ENCODE data around the gene OR52D1. TPM values are rescaled to one million over a fixed set of nuclear protein-coding genes. Genes with fewer than 3 reads are reported as not detected.

The OR52D1 gene
- total RNA-seq, 2 experiments from 2014 or later: not detected

DNA sequence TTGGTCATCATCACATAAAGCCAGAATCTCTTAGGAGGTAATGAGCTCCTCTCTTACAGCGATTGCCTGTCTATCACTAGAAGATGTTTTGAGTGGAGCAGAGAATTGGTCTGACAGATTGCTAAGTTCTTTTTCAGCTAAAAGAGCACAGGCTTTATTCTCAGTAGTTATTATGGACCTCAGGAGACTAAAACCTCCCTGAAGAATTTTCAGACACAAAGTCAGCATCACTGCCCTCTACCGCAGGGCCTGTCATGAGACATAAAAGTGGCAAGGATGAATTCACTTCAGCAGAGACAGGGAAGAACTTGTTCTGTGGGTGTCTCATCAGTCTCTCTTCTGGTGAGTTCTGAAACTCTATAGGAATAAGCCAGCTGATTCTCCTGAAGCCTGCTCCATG is 39.5 kb upstream of the OR52D1 start, which contains the start of gene OR51I2:
TSS of gene OR51I2 (plus strand) at position 301 of the 400 bp plus-strand sequence. CDS start 4,166 bp downstream, outside the sequence.
- no peaks in the 10 kb centered on the region for H3K4me1 ChIP-seq (ENCODE audit: insufficient read depth, low read length)
- Mint-ChIP-seq H3K9me3 (no peaks in the 10 kb centered on the region), H3K4me3 (no peak within 1 kb of the TSS), H3K36me3 (ENCODE audit: low read depth) (no peaks in the 10 kb centered on the region), H3K27ac (no peak within 1 kb of the TSS), H3K4me1 (ENCODE audit: low read depth) (no peaks in the 10 kb centered on the region), H3K27me3 (peaks cover 8% of the 10 kb centered on the region)
- DNase-seq (no peak), ATAC-seq (ENCODE audit: poor library complexity) (no peak)
- ChIA-PET POLR2A (no interaction called here), CTCF (no interaction called here)
- no peaks in the 10 kb centered on the region for H3K36me3 ChIP-seq (ENCODE audit: insufficient read depth, low read length)
- intact Hi-C loops (cut with DNase I, micrococcal nuclease): no loop called here
- H3K27me3 ChIP-seq (ENCODE audit: control insufficient read depth in 1 of 2, insufficient read depth in 2 of 2, low read length in 2 of 2): no peaks in the 10 kb centered on the region
- no peaks in the 10 kb centered on the region for H3K9me3 ChIP-seq (ENCODE audit: control insufficient read depth in 1 of 2, insufficient read depth in 1 of 2, low read length in 2 of 2)
- TF ChIP-seq CTCF (IDR thresholded peaks at IDR 0.05): no peak
- no peak within 1 kb of the TSS for H3K27ac ChIP-seq (ENCODE audit: low read depth in 1 of 2, low read length in 2 of 2)
- H3K4me3 ChIP-seq (ENCODE audit: low read length): no peak within 1 kb of the TSS

DNA sequence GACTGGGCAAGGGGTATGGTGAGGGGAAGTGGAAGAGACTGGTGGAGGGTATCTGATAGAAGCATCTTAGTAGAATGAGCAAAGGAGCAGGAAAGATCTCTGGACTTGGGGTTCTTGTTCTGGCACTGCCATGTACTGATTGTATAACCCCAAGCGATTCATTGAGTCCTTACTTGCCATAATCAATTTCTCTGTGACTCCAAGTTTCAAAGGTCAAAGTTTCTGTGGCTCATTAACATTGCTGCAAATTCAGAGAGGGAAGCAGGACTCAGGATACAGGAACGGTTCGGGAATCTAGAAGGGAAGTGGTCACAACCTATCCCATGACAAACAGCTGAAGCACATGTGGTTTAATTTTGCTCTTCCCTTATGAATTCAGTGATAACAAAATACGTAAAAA is 39.1 kb upstream of the OR52D1 start:
- H3K9me3 Mint-ChIP-seq: no peaks in the 10 kb centered on the region
- H3K4me3 Mint-ChIP-seq: no peak overlapping the region
- Histone ChIP-seq H3K36me3 (ENCODE audit: insufficient read depth, low read length) (no peaks in the 10 kb centered on the region), H3K4me3 (ENCODE audit: low read length) (no peak overlapping the region), H3K27ac (ENCODE audit: low read depth in 1 of 2, low read length in 2 of 2) (no peak overlapping the region), H3K9me3 (ENCODE audit: control insufficient read depth in 1 of 2, insufficient read depth in 1 of 2, low read length in 2 of 2) (no peaks in the 10 kb centered on the region), H3K4me1 (ENCODE audit: insufficient read depth, low read length) (no peaks in the 10 kb centered on the region), H3K27me3 (ENCODE audit: control insufficient read depth in 1 of 2, insufficient read depth in 2 of 2, low read length in 2 of 2) (no peaks in the 10 kb centered on the region)
- no peak for ATAC-seq (ENCODE audit: poor library complexity)
- H3K27ac Mint-ChIP-seq: no peak overlapping the region
- intact Hi-C loops (cut with DNase I, micrococcal nuclease): no loop called here
- CTCF ChIA-PET: no interaction called here
- no peaks in the 10 kb centered on the region for H3K4me1 Mint-ChIP-seq (ENCODE audit: low read depth)
- no peak for DNase-seq
- H3K27me3 Mint-ChIP-seq: peaks cover 4% of the 10 kb centered on the region
- no peak for TF ChIP-seq CTCF (IDR thresholded peaks at IDR 0.05)
- no peaks in the 10 kb centered on the region for H3K36me3 Mint-ChIP-seq (ENCODE audit: low read depth)
- POLR2A ChIA-PET: no interaction called here

DNA sequence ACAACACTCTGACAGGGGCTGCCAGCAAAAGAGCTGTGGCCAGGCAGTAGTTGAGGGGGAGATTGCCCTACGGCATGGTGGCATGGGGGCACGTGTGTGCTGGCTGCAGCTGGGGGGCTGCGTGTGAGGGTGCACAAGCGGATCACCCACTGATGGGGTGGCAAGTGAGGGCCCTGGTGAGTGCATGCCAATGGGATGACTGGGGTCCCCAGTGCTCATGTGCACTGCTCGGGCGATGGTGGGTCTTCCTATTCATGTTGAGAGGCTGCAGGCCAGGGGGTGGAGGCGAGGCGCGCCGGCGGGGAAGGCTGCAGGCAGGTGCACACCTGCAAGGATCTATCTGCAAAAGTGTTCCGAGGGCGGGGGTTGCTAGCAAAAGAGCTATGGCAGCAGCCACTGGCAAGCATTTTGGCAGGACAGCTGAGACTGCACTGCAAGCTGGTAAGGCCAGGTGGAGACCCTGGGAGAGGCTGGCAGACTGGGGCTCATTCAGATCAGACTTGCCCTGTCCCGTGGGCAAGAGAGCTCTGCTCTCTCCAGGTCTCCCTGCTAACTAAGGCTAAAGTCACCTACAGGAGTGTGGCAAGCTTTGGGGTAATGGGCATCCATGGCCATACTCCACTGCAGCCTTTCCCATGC is 27.4 kb upstream of the OR52D1 start:
- no peaks in the 10 kb centered on the region for H3K27me3 ChIP-seq (ENCODE audit: control insufficient read depth in 1 of 2, insufficient read depth in 2 of 2, low read length in 2 of 2)
- TF ChIP-seq CTCF (IDR thresholded peaks at IDR 0.05): no peak
- CTCF ChIA-PET: no interaction called here
- intact Hi-C loops (cut with DNase I, micrococcal nuclease): no loop called here
- H3K27me3 Mint-ChIP-seq: peaks cover 9% of the 10 kb centered on the region
- H3K9me3 Mint-ChIP-seq: no peaks in the 10 kb centered on the region
- POLR2A ChIA-PET: no interaction called here
- H3K27ac Mint-ChIP-seq: no peak overlapping the region
- no peaks in the 10 kb centered on the region for H3K4me1 Mint-ChIP-seq (ENCODE audit: low read depth)
- ATAC-seq (ENCODE audit: poor library complexity) (no peak), DNase-seq (no peak)
- no peaks in the 10 kb centered on the region for H3K36me3 Mint-ChIP-seq (ENCODE audit: low read depth)
- H3K27ac ChIP-seq (ENCODE audit: low read depth in 1 of 2, low read length in 2 of 2): no peak overlapping the region
- peaks cover 0 to 8% of the 10 kb centered on the region in 2 experiments for H3K9me3 ChIP-seq (ENCODE audit: control insufficient read depth in 1 of 2, insufficient read depth in 1 of 2, low read length in 2 of 2)
- H3K4me3 ChIP-seq (ENCODE audit: low read length): no peak overlapping the region
- no peaks in the 10 kb centered on the region for H3K36me3 ChIP-seq (ENCODE audit: insufficient read depth, low read length)
- H3K4me1 ChIP-seq (ENCODE audit: insufficient read depth, low read length): no peaks in the 10 kb centered on the region
- H3K4me3 Mint-ChIP-seq: no peak overlapping the region
